Breast epithelium (tissue), 3 donors: ENCODE results near the gene SPON1.
"Not testable (repeated sequence)": the region's sequence is repeated elsewhere in the genome, so short reads cannot be mapped to it uniquely, and the experiment has no call there.

Source experiments
- CTCF ChIP-seq, 3 donors: fragments of 450-650 bp; IDR thresholded peaks; one replicate each; pipeline ENCODE4 v1.5.1; 2016 to 2017; ENCODE audit warnings: antibody characterized with exemption in 3 of 3, mild to moderate bottlenecking in 3 of 3, moderate library complexity in 3 of 3
- POLR2A ChIP-seq: fragments of 450-650 bp; IDR thresholded peaks from one replicate; pipeline ENCODE4 v1.6.1; 2016; ENCODE audit warnings: antibody characterized with exemption, mild to moderate bottlenecking, moderate library complexity
- POLR2AphosphoS5 ChIP-seq, 3 donors: sonication (generic); formaldehyde crosslinking; IDR thresholded peaks; one replicate each; pipeline ENCODE4 v1.6.1; 2017; ENCODE audit warnings: antibody characterized with exemption in 3 of 3

- TF ChIP-seq CTCF (IDR thresholded peaks at IDR 0.05); POLR2A; POLR2AphosphoS5 (IDR thresholded peaks at IDR 0.05): not testable (repeated sequence)
Measured at GRCh38 chr11:14154103-14154502, 191.6 kb downstream of the SPON1 start.
